ENCODE measurements around the gene MICU1. TPM values are rescaled to one million over a fixed set of nuclear protein-coding genes. Genes with fewer than 3 reads are reported as not detected.

Gene MICU1
- total RNA-seq, 1 experiment from 2014 or later: 25.5 TPM

GRCh38 chr10:72597897-72598296, 28.0 kb downstream of the MICU1 start:
- no peak overlapping the region for H3K27ac Mint-ChIP-seq (ENCODE audit: low read depth, unreplicated experiment)
- POLR2A ChIA-PET: no interaction called here
- BruUV-seq (replicated peaks): no TSS peak
- peaks cover 6% of the 10 kb centered on the region for H3K36me3 Mint-ChIP-seq (ENCODE audit: insufficient read depth, unreplicated experiment)
- TF ChIP-seq CTCF (IDR thresholded peaks at IDR 0.05; ENCODE audit: unreplicated experiment): no peak
- H3K4me1 Mint-ChIP-seq (ENCODE audit: insufficient read depth, unreplicated experiment): peaks cover 6% of the 10 kb centered on the region
- intact Hi-C loops (cut with micrococcal nuclease): no loop called here
- H3K4me3 Mint-ChIP-seq (ENCODE audit: unreplicated experiment): no peak overlapping the region
- H3K9me3 Mint-ChIP-seq (ENCODE audit: unreplicated experiment): no peaks in the 10 kb centered on the region
- CTCF ChIA-PET: no interaction called here
- no peaks in the 10 kb centered on the region for H3K27me3 Mint-ChIP-seq (ENCODE audit: insufficient read depth, unreplicated experiment)
- DNase-seq (ENCODE audit: unreplicated experiment): no peak

GRCh38 chr10:72595436-72595835, 30.4 kb downstream of the MICU1 start:
- ChIA-PET CTCF (interaction anchor here (0.6 kb wide), 1 partner anchor 271 kb away, joined by 4 read pairs; no protein-coding TSS in a partner anchor), POLR2A (interaction anchor here (0.7 to 0.9 kb wide), 2 partner anchors 13 to 30 kb away, joined by 3 to 5 read pairs; partner anchors contain the start of gene MICU1)
- no peak for TF ChIP-seq CTCF (IDR thresholded peaks at IDR 0.05; ENCODE audit: unreplicated experiment)
- DNase-seq (ENCODE audit: unreplicated experiment): no peak
- Mint-ChIP-seq H3K9me3 (ENCODE audit: unreplicated experiment) (no peaks in the 10 kb centered on the region), H3K27me3 (ENCODE audit: insufficient read depth, unreplicated experiment) (no peaks in the 10 kb centered on the region), H3K27ac (ENCODE audit: low read depth, unreplicated experiment) (no peak overlapping the region), H3K36me3 (ENCODE audit: insufficient read depth, unreplicated experiment) (no peaks in the 10 kb centered on the region), H3K4me3 (ENCODE audit: unreplicated experiment) (no peak overlapping the region), H3K4me1 (ENCODE audit: insufficient read depth, unreplicated experiment) (peaks cover 6% of the 10 kb centered on the region)
- no TSS peak for BruUV-seq (replicated peaks)
- intact Hi-C loops (cut with micrococcal nuclease): no loop called here

DNA sequence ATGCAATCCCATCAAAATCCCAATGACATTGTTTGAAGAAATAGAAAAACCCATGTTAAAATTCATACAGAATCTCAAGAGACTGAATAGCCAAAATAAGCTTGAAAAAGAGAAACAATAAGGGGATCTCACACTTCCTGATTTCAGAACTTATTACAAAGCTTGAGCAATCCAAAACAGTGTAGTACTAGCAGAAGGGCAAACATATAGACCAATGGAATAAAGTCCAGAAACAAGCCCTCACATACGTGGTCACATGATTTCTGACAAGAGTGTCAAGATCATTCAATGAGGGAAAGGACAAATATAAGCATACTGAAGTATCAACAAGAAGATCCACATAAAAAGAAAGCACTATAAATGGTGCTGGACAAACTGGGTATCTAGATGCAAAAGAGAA, 31.9 kb downstream of the MICU1 start:
- ChIA-PET POLR2A (interaction anchor here (0.9 kb wide), 1 partner anchor 31 kb away, joined by 4 read pairs; no protein-coding TSS in a partner anchor), CTCF (interaction anchor here (0.6 kb wide), 1 partner anchor 216 kb away, joined by 3 read pairs; no protein-coding TSS in a partner anchor)
- Mint-ChIP-seq H3K27me3 (ENCODE audit: insufficient read depth, unreplicated experiment) (no peaks in the 10 kb centered on the region), H3K27ac (ENCODE audit: low read depth, unreplicated experiment) (no peak overlapping the region), H3K4me1 (ENCODE audit: insufficient read depth, unreplicated experiment) (no peaks in the 10 kb centered on the region), H3K9me3 (ENCODE audit: unreplicated experiment) (no peaks in the 10 kb centered on the region), H3K36me3 (ENCODE audit: insufficient read depth, unreplicated experiment) (no peaks in the 10 kb centered on the region), H3K4me3 (ENCODE audit: unreplicated experiment) (no peak overlapping the region)
- no peak for DNase-seq (ENCODE audit: unreplicated experiment)
- intact Hi-C loops (cut with micrococcal nuclease): no loop called here
- no peak for TF ChIP-seq CTCF (IDR thresholded peaks at IDR 0.05; ENCODE audit: unreplicated experiment)
- no TSS peak for BruUV-seq (replicated peaks)

GRCh38 chr10:72588266-72588665, 37.6 kb downstream of the MICU1 start:
- Mint-ChIP-seq H3K9me3 (ENCODE audit: unreplicated experiment) (no peaks in the 10 kb centered on the region), H3K27ac (ENCODE audit: low read depth, unreplicated experiment) (no peak overlapping the region), H3K4me3 (ENCODE audit: unreplicated experiment) (no peak overlapping the region), H3K27me3 (ENCODE audit: insufficient read depth, unreplicated experiment) (no peaks in the 10 kb centered on the region), H3K36me3 (ENCODE audit: insufficient read depth, unreplicated experiment) (no peaks in the 10 kb centered on the region), H3K4me1 (ENCODE audit: insufficient read depth, unreplicated experiment) (no peaks in the 10 kb centered on the region)
- no peak for DNase-seq (ENCODE audit: unreplicated experiment)
- no TSS peak for BruUV-seq (replicated peaks)
- intact Hi-C loops (cut with micrococcal nuclease): no loop called here
- POLR2A ChIA-PET: no interaction called here
- CTCF ChIA-PET: interaction anchor here (0.6 kb wide), 1 partner anchor 365 kb away, joined by 3 read pairs; no protein-coding TSS in a partner anchor
- no peak for TF ChIP-seq CTCF (IDR thresholded peaks at IDR 0.05; ENCODE audit: unreplicated experiment)

Data from MCF 10A (cell line).